SIG-M5 (cell line): ENCODE data around the gene TRPM8.
"Not testable (repeated sequence)": the region's sequence is repeated elsewhere in the genome, so short reads cannot be mapped to it uniquely, and the experiment has no call there.

ENCODE experiments used
- DNase-seq: peaks from one replicate; lab custom pipeline; 2025; lab: John Stamatoyannopoulos, UW

TRPM8 gene

DNA sequence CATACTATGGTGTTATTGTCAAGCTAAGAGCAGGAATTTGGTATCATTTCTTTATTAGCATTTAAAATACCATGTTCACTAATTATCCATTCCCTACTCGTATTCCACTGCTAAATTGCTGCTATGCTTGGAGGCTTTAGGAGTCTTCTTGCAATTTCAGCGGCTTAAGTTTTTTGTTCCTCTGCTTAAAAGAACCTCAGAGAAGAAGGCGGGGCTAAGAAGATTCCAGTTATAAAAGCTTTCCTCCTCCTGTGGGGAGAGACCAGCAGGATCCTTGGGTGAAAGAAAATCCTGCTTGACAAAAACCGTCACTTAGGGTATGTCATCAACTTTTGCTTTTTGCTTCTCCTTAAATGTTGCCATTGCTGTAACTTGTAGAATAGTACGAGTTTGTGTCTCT, at the start of gene TRPM8:
Gene TRPM8, plus strand, starts transcription at position 258 of the 400 bp plus-strand sequence. CDS start 9,165 bp downstream, outside the sequence.
- DNase-seq, result no peak

DNA sequence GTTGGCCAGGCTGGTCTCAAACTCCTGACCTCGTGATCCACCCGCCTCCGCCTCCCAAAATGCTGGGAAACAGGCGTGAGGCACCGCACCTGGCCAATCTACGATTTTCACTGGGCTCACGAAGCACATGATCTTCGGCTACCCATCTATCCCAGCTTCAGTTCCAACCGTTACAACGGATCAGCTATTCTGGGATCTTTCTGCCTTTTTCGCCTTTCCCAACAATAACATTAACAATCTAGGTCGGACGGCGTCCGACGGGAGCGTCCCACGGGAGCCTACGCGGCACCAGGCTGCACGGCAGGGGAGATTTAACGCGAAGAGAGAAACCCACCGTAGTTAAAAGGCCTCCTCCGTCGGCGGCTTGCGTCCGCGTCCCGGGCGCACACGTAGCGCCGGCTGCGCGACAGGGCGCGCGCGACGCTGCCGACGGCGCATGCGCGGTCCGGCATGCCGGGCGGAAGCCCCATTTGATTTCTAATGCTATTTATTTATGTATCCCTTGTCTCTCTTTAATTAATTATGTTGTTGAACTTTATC, 49.1 kb upstream of the TRPM8 start, which contains the start of gene MSL3B:
Gene MSL3B, minus strand, starts transcription at position 394 of the 540 bp plus-strand sequence.
- no peak for DNase-seq

DNA sequence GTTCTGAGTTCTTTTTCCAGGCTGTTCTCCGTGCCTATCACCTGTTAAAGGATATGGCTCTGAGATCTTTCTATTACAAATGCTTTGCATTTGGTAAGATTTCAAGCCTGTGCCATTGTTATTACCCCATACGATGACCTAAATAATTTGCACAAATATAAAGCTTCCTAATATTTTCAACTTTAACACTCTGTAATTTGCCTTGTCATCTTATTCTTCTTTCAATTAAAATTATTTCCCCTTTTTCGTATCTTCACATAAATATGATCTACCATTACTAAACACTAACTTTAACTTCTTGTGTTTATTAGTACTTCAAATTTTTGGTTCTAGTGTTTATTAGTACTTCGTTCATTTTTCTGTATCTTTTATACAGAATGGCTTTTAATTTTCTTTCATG, 45.7 kb upstream of the TRPM8 start:
- DNase-seq, result no peak

DNA sequence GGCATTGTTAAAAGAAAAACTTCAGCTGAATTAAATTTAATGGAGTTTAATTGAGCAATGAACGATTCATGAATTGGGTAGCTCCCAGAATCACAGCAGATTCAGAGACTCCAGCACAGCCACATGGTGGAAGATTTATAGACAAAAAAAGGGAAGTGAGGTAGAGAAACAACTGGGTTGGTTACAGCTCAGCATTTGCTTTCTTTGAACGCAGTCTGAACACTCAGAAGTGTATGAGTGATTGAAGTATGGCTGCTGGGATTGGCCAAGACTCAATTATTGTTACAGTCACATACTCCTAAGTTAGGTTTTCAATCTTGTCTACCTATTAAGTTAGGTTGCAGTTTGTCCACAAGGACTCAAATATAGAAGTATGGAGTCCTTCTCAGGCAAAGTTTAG, 45.0 kb upstream of the TRPM8 start:
- DNase-seq, result not testable (repeated sequence)

DNA sequence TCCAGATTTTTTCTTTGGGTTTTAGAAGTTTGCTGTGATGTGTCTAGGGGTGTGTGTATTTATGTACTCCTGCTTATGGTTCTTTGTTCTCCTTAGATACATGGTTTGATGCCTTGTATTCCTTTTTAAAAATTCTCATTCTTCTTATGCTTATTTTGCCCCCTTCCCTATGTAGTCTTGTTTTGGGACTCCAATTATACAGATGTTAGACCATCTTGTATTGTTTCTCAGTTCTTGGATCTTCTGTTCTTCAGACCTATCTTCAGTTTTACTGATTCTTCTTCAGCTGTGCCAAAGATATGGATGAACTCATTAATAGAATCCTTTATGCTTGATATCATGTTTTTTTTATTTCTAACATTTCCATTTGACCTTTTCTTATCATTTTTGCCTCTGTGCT, 34.8 kb upstream of the TRPM8 start:
- DNase-seq, result no peak

DNA sequence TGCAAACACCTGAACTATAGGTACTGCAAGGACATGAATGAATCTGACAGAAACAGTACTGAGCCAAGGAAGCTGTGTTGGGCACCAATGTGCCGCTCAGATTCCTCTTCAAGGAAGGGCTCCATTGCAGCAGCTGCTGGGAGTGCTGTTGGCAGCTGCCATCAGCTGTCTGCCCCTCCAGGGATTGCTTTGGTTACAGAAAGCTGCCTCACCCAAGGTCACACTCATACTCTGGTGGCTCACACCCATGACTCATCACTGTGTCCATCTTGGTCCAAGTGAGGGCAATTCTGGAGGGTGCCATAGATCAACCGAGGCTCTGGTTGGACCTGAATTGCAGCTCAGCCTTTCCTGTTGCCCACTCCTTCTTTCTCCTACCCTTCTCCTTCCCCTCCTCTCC, 24.4 kb upstream of the TRPM8 start:
- no peak for DNase-seq

DNA sequence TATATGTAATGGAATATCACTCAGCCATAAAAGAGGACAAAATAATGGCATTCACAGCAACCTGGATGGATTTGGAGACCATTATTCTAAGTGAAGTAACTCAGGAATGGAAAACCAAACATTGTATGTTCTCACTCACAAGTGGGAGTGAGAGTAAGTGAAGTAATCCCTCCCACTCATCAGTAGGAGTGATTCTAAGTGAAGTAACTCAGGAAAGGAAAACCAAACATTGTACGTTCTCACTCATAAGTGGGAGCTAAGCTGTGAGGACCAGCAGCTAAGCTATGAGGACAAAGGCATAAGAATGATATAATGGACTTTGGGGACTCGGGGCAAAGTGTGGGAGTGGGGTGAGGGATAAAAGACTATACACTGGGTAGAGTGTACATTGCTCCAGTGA, 20.9 kb upstream of the TRPM8 start:
- not testable (repeated sequence) for DNase-seq

DNA sequence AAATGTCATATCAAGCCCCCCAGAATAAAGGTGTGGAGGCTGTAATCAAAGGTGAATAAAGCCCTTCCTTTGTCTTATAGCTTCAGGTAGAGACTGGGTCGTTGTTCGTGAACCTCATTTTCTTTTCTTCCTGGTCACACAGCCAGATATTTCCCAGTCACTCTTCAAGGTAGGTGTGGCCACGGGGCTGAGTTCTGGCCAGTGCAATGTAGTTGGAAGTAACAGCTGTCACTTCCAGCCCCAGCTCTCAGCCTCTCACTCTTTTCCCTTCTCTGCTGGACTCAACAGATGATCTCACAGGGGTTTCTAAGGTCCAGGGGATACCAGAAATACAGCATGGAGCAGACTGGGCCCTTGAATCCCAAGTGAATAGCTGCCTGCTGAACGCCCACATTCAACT, 15.8 kb upstream of the TRPM8 start:
- no peak for DNase-seq

DNA sequence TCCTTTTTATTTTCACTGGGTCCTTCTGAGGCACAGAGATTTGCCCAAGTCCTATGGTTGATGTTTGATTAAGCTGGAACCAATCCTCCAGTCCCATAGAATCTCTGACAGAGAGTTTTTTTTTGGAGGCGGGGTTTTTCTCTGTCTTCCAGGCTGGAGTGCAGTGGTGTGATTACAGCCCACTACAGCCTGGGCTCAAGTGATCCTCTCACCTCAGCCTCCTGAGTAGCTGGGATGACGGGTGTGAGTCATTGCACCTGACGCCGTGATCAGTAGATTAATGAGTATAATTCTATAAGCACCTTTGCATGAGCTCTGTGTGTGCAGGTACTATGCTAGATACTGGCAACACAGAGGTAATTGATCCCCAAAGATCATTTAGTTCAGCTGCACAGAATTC, 15.3 kb upstream of the TRPM8 start:
- no peak for DNase-seq

DNA sequence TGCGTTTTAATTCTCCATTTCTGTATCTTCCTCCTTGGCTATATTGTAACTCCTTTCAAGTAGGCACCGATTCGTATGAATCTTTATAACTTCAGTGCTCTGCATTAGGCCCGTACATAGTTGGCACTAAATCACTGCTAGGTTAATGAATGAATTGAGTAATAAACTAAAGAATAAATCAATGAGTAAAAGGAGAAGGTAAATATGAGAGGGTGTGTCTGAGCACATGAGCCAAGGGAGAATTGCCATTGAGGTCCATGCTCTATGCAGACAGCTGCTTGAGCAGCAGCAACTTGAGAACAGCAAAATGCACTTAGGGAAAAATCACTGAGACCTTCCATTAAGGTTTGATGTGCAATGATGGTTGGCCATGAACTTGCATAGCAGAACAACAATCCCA, 11.2 kb upstream of the TRPM8 start:
- DNase-seq, result no peak

DNA sequence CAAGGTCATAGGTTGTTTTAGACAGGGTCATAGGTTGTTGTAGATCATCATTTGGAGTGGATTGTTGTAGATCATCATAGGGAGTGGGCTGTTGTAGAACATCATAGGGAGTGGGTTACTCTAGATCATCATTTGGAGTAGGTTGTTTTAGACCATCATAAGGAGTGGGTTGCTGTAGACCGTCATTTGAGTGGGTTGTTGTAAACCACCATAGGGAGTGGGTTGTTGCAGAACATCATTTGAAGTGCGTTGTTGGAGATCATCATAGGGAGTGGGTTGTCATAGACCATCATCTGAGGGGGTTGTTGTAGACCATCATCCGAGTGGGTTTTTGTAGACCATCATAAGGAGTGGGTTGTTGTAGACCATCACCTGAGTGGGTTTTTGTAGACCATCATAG, 9.5 kb upstream of the TRPM8 start:
- no peak for DNase-seq

DNA sequence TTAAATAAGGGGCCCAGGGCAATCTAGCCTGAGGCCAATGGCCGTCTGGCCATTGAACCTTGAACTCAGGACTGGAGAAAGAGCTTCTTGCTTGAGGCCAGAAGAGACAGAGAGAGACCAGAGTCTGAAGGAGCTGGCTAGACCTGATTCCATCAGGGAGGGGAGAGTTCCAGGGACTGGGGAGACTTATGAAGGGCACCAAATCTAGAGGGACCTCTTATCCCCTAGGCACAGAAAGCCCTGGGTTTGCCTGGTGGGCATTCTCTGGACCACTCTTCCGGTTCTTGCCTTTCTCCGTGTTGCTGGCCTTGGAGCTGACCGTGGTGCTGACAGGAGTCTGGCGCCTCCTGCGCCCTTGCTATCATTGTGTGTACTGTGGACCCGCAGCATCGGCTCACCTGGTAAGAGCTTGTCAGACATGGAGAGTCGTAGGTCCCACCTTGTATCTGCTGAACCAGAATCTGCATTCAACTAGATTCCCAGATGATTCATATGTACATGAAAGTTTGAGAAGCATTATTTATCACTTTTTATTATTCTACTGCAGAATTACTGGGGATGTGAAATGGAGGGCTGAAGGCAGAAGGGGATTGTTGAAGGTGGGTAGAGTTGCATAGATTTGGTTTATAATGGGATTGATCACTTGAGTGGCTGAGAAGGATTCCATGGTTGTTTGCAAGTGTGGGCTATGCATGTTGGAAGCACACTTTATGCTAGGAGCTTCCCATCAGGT, 4.3 kb upstream of the TRPM8 start:
- no peak for DNase-seq

DNA sequence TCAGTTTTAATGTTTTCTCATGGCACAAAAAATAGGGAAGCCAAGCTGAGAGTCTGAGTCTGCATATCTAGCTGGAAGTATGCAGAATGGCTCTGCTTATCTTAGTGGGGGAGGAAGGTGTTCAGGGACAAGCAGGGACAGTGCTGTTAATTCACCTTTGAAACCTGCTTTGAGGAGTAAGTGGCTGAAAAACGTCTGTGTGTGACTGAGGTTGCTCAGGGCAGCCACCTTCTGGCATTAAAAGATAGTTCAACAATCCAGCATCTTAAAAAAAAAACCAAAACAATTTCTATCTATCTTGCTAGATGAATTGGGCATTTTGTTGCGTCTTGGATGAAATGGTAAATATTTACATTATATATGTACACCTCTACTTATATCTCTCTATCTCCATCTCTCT, 2.0 kb upstream of the TRPM8 start:
- DNase-seq, result no peak

DNA sequence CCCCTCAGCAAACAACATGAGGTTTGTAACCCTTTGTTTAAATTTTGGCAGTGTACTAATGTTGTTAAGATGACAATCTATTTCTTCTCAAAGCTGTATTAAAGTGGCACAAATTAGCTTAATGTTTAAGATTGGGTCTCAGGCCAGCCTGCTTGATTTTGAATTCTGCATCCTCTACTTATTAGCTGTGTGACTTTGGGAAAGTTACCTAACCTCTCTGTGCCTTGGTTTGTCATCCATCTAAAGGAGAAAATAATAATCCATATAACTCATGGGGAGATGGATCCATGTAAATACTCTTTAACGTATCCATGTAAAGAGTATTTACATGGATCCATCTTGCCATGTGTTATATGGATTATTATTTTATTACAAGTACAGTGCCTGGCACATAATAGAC, 2.1 kb downstream of the TRPM8 start:
- no peak for DNase-seq

DNA sequence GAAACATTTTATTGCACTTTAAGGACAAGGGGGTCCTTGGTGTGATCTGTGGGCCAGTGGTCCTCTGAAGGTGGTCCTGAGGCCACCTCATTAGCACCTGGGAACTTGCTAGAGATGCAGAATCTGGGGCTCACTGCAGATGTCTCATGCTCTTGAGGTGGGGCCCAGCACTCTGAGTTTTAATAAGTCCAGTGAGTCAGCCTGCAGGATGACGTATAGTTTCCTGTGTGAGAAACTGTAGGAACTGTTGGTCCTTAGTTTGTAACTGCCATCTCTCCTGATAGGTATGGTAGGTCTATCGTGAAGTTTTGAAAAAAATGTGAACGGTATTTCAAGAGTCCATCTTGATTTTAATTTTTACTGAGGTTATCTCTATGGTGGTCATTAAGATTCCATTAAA, 2.8 kb downstream of the TRPM8 start:
- DNase-seq, result no peak

DNA sequence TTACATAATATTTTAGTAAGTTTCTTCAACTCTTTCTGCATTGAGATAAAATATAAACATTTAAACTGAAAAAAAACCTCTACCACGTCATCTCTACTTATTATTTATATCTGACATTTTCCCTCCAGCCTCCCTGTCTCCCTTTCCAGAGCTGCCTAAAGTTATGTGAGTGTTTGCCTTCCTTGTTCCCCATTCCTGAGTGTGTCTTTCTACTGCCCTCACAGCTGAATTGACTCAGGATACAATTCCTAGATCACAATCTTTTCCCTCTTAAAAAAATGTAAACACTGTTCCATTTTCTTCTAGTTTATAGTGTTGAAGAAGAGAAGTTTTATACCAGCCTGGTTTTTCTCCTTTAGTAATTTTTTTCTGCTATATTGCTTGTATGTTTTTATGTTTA, 5.3 kb downstream of the TRPM8 start:
- no peak for DNase-seq

DNA sequence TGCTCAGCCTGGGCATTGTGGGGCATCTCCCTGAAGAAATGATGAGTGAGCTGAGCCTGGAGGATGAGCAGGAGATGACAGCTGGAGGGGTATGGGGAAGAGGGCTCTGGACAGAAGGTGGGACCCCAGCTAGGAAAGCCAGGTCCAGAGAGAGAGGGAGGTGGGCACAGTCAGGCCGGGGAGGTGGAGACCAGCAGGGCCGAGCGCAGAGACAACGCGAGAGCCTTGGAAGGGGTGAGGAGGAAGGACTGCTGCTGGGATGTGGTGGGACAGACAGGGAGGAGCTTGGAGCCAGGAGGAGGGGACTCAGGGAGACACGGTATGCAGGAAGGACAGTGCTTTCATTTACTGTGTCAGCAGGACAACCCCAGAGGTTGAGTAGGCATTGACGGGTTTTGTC, 8.2 kb downstream of the TRPM8 start:
- DNase-seq, result no peak

DNA sequence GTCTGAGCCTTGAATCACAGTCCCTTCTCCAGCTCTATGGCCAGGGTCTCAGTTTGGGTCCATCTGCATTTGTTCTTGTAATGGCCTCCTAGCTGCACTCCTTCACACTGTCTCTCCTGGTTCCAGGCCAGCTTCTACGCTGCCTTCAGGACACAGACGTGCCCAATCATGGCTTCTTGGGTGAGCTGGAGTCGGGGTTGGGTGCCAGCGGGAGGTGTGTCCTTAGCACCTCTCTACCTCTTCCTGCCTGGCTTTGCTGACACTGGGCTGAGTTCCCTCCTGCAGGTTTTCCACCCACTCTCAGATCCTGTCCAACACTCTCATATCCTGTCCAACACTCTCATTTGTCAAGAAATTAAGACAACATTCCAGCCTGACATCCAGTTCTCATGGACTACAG, 9.6 kb downstream of the TRPM8 start:
- DNase-seq, result no peak

DNA sequence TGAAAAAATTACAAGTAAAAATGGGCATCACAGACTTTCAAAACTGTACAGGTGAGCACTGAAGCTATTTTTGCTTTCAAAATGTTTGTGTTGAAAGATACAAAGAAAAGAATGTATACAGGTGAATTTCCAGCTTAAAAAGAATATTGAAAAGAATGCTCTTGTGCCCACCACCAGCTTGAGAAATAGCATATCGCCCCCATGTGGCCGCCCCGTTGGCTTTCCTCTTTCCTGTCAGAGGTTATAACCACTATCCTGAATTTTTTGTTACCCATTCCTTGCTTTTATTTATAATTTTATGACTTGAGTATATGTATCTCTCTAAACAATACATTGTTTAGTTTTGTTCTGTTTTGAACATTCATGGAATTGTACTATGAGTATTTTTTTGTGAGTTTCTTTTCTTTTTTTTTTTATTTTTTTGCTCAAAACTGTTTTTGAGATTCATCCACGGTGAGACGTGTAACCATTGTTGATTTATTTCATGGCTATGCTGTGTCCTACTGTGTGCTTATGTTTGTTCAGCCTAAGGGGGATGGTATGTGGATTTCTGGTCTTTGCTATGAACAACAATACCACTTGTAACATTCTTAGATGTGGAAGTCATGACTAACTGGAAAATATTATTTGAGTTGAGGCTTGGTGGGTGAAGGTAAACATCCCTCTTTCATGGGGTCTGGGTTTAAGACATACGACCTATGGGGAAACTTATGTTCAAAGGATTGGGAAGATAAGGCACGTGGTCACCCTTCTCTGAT, 11.6 kb downstream of the TRPM8 start:
- no peak for DNase-seq

DNA sequence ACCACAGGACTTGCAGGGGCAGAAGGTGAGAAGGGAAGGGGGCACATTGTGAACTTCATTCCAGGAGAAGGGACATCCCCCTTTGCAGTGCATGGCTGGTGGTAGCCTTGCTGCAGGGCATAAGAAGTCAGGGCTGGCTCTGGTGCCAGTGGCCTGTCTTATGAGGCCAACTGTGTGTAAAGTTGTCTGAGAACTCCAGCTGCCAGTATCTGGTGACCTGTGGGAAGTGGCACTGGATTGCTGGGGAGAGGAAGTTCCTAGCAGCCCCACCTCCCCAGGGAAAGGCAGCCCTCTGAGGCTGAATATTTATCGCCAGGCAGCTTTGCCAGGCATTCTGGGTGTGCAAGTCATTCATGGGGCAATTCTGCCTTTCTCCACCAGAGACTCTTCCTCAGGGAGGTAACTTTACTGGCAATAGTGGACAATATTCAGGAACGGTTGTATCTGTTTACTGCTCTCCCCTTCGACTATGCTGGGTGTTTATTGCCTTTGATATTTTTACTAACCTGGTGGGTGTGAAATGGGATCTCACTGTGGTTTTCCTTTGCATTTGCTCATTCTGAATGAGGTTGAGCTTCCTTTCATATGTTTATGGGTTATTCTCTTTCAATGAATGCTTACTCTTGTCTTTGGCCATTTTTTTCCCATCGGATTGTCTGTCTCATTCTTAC, 12.3 kb downstream of the TRPM8 start:
- DNase-seq, result no peak

DNA sequence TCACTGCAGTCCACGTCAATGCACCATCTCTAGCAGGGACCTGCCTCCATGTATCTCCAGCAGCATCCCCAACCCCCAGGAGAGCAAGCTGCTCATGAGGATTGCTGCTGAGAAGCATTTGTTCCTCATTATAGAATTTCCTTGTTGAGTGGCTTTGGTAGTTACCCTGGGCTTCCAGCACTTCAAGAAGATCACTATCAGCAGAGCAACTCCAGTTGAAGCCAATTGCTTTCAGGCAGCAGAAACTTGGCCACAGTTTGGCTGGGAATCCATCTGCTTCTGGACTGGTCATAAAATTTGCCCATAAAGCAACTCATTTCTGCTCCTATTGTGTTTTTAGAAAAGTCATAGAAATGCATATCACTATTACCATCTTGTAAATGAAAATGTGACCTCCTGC, 17.4 kb downstream of the TRPM8 start:
- no peak for DNase-seq

DNA sequence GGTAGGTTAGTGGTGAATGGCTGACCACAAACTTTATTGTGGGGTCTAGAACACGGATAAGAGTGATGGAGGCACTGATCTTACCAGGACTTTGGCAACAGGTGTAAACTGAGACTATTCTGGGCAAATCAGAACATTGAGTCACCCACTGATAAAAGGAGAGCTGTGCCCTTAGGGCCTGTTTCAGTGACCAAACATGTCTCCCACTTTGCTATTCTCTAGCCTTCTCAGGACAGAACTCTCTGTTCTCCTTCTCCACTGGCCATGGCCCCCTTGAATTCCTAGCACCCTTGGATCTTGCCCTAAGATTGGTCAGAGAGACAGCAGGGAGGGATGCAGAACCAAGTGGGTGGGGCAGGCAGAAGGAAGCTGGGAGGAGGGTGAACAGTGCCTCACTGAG, 18.3 kb downstream of the TRPM8 start:
- DNase-seq, result no peak

DNA sequence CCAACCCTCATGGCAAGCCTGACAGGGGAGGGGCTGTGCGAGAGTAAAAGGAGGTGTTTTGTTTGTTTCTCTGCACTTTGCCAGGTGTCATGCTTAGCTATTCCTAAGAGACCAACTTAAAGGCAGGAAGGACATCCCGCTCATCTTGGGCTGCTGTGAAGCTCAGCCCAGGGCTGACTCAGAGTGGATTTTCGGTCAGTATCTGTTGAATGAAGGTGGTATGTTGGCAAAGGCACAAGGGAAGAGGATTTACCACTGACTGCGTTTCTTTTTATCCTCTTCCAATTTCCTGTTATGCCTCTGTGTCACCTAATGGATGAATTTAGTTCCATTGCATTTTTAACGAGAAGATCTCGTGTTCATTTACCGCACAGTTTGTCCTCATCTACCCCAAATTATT, 18.9 kb downstream of the TRPM8 start:
- no peak for DNase-seq
